AG10803 (cell line): ENCODE results near the gene CTNND2.

ENCODE experiments used
- DNase-seq: peaks from one replicate; pipeline ENCODE4 v3.0.0; 2010; ENCODE audit warnings: low read depth
- H3K4me3 ChIP-seq: 2 replicates; pipeline ENCODE4 v1.5.1; 2011; ENCODE audit warnings: mild to moderate bottlenecking, low read length, control low read depth
- TF ChIP-seq, protein P1 (sequence below): conservative IDR thresholded peaks from 2 replicates; pipeline ENCODE4 v1.5.1; 2011; ENCODE audit warnings: mild to moderate bottlenecking, low read length, control low read depth, inconsistent platforms

Gene CTNND2

DNA sequence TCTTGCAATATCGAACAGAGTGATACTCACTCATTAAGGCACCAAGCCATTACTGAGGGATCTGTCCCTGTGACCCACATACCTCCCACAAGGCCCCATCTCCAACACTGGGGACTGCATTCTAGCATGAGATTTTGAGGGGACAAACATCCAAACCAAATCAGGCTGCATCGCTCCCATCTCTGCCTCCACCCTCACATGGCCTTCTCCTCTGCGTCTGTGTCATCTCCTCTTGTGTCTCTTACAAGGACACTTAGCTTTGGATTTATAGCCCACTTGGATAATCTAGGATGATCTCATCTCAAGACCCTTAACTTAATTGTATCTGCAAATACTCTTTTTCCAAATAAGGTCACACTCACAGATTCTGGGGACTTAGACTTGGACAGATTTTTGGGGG is 858.8 kb downstream of the CTNND2 start:
- DNase-seq: no peak
- TF ChIP-seq, protein P1, sequence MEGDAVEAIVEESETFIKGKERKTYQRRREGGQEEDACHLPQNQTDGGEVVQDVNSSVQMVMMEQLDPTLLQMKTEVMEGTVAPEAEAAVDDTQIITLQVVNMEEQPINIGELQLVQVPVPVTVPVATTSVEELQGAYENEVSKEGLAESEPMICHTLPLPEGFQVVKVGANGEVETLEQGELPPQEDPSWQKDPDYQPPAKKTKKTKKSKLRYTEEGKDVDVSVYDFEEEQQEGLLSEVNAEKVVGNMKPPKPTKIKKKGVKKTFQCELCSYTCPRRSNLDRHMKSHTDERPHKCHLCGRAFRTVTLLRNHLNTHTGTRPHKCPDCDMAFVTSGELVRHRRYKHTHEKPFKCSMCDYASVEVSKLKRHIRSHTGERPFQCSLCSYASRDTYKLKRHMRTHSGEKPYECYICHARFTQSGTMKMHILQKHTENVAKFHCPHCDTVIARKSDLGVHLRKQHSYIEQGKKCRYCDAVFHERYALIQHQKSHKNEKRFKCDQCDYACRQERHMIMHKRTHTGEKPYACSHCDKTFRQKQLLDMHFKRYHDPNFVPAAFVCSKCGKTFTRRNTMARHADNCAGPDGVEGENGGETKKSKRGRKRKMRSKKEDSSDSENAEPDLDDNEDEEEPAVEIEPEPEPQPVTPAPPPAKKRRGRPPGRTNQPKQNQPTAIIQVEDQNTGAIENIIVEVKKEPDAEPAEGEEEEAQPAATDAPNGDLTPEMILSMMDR: no peak
- no peak overlapping the region for H3K4me3 ChIP-seq

DNA sequence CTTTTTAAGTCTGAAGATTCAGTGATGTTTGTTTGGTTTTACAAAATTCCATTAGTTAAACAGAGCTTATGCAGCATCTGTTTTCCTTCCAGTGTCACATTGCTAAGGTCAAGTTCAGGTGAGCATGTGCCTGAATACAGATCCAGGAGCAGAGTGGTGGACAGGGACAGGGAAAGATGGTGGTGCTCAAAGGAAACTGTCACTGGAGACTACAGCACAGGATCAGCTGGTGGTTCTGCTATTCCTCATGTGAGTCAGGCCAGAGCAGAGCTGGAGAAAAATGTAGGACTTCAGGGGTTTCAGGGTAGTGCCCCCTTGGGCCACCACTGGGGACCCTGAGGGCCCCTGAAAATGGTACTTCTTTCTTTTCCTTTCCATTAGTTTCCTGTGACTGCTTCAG is 859.7 kb downstream of the CTNND2 start:
- no peak overlapping the region for H3K4me3 ChIP-seq
- DNase-seq: no peak
- TF ChIP-seq, protein P1: no peak

DNA sequence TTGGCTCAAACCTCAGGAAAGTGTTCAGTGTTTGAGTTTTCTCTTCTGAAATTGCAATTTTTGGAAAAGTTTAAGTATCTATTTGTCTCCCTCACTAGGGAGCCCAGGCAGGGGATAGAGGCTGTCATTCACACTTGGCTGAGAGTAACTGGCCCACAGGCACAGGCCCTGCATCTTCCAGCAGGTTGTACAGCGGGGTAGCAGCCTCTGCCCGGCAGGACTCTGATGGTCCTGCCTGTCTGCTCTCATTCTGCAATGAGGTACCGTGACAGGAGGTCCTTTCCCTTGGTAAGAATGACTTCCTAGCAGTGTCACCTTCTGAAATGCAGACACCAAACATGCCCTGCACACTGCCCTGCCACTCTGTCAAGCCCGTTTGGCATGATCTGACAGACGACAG is 860.4 kb downstream of the CTNND2 start:
- no peak for DNase-seq
- TF ChIP-seq, protein P1: no peak

DNA sequence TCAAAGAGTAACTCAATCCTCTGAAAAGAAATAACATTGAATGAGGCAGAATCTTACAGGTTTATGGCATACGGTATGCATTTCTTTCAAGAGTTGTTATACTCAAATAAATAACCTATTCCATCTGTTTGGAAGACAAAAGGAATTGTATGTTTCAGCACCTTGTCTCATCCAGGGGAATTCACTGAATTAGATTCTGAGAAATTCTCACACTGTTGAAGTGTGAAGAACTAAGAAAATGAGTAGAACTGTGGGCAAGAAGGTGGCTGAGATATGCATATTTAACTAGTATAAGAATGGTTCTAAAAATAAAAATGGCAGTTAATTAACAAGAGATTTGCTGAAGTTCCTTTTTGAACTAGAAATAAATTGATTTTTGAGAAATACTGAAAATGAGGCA is 863.9 kb downstream of the CTNND2 start:
- TF ChIP-seq, protein P1: no peak
- H3K4me3 ChIP-seq: no peak overlapping the region

More for the DNA sequence above, 860.4 kb downstream of the CTNND2 start:
- H3K4me3 ChIP-seq: no peak overlapping the region

DNA sequence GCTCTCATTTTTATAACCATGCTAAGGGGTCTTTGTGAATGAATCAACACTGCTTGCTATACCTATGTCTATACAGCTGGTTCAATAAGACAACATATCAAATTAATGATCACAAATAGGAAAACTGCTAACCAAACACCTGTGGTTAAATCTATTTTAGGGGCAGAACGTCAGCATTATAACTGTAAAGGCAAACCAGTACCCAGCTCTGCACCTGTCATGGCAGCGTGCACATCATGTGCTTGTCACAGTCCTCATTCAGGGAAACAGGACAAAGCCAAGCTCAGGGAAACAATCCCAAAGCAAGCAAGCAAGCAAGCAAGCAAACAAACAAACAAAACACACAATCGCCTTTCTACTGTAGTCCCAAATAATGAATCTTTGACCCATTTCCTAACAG is 865.5 kb downstream of the CTNND2 start:
- TF ChIP-seq, protein P1: no peak
- H3K4me3 ChIP-seq: no peak overlapping the region
- DNase-seq: no peak

More for the DNA sequence above, 863.9 kb downstream of the CTNND2 start:
- DNase-seq: no peak

DNA sequence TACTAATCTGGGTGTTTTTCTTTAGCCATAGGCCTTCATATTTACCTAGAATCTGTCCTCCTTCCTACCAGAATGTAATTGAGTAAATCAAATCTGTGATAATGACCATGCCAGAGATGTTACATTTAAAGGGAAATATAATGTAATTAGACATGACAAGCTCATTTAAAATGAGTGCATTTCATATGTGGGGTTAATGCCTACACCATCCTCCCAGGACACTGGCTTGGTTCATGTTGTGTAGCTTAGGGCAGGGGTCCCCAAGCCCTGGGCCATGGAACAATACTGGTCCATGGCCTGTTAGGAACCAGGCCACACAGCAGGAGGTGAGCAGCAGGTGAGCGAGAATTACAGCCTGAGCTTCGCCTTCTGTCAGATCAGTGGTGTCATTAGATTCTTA is 866.3 kb downstream of the CTNND2 start:
- no peak for DNase-seq
- no peak overlapping the region for H3K4me3 ChIP-seq
- TF ChIP-seq, protein P1: no peak

DNA sequence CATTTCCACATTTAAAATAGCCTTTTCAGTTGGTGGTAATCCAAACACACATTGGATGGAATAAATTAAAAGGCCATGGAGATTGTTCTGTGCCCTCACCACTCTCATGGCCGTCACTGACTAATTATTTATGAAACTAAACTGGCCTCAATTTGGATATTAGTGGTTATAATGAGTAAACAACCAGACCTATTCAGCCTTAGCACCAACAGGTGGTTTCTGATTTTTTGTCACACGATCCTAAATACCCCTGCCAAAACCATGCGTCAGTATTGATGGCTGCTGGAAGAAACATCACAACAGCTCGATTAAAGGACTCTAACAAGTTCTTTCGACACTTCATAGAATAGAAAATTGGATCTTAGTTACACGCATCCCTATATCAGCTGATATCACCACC is 867.2 kb downstream of the CTNND2 start:
- TF ChIP-seq, protein P1: no peak
- DNase-seq: no peak
- H3K4me3 ChIP-seq: no peak overlapping the region
